Activated CD4-positive, alpha-beta T cell treated with anti-CD3 and anti-CD28 coated beads for 36 hours (primary cell): ENCODE measurements around the gene NFE2L1. TPM values are rescaled to one million over a fixed set of nuclear protein-coding genes. Genes with fewer than 3 reads are reported as not detected.

Experiments used
- ATAC-seq: fragments of 200-7000 bp; cut with Tn5 transposase; one replicate; pipeline ENCODE4 v1.10.0; 2021; ENCODE audit warnings: mild to moderate bottlenecking, moderate library complexity
- CTCF ChIA-PET: fragments of 350-600 bp; sonication (Branson Sonifier 250); formaldehyde crosslinking; loops from one replicate; lab custom pipeline; 2021; ENCODE audit warnings: antibody characterized with exemption; lab: Charles Lee
- POLR2A ChIA-PET: fragments of 350-600 bp; sonication (Branson Sonifier 250); formaldehyde crosslinking; loops from one replicate; lab custom pipeline; 2021; ENCODE audit warnings: antibody characterized with exemption, inconsistent platforms; lab: Charles Lee
- DNase-seq: peaks from one replicate; pipeline ENCODE4 v3.0.0-alpha.2; 2020
- H3K27ac Mint-ChIP-seq: one replicate; pipeline ENCODE4 v1.8.0; 2021; ENCODE audit warnings: mixed read lengths
- H3K27me3 Mint-ChIP-seq: one replicate; pipeline ENCODE4 v1.8.0; 2021; ENCODE audit warnings: mixed read lengths
- H3K36me3 Mint-ChIP-seq: one replicate; pipeline ENCODE4 v1.8.0; 2021; ENCODE audit warnings: low read depth, mixed read lengths
- H3K4me1 Mint-ChIP-seq: one replicate; pipeline ENCODE4 v1.8.0; 2021; ENCODE audit warnings: mixed read lengths
- H3K4me3 Mint-ChIP-seq: one replicate; pipeline ENCODE4 v1.8.0; 2021; ENCODE audit warnings: mild to moderate bottlenecking, moderate library complexity, mixed read lengths
- H3K9me3 Mint-ChIP-seq: one replicate; pipeline ENCODE4 v1.8.0; 2021; ENCODE audit warnings: low read depth, mixed read lengths
- intact Hi-C, 2 experiments: fragments of 100-400 bp; cut with DNase I in 1 of 2; cut with micrococcal nuclease in 1 of 2; formaldehyde crosslinking; loops; one replicate each; pipeline versions ENCODE4 v1.14.2 to v1.15.1; 2022 to 2024; cut with DNase I, micrococcal nuclease
- total RNA-seq, 2 experiments: library from RNA; stranded (reverse); gene quantifications; one replicate each; pipeline ENCODE4 v1.2.3, GENCODE V29; 2021

The NFE2L1 gene
- total RNA-seq, 2 experiments from 2014 or later, result 100 to 127 TPM

DNA sequence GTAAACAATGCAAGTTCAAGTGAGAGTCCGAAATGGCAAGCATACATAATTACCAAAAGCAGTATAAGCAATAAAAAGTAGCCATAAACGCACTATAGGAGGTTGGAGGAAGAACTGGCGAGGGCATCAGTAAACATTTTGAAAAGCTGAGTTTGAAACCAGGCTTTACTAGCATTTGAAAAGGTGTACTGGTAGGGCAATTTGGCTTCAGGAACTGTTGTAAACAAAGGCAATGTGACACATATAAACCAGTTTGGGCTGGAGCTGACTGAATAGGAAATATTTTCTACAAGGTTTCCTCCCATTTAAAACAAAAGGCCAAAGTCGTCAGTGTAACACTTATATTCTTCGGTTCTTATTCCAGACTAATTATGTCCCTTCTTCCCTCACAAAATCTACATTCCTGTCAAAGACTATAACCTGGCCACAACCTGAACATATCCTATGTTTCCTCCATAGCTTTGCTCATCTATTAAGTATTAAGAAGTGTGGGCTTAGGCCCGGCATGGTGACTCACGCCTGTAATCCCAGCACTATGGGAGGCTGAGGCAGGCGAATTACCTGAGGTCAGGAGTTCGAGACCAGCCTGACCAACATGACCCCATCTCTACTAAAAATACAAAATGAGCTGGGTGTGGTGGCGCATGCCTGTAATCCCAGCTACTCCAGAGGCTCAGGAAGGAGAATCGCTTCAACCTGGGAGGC, 45.3 kb downstream of the NFE2L1 start:
- no peak for ATAC-seq
- ChIA-PET CTCF (interaction anchor here (0.5 to 1.0 kb wide), 2 partner anchors 166 to 328 kb away, joined by 3 read pairs; no protein-coding TSS in a partner anchor), POLR2A (no interaction called here)
- no peak for DNase-seq
- no peaks in the 10 kb centered on the region for H3K27me3 Mint-ChIP-seq
- peaks cover 7% of the 10 kb centered on the region for H3K36me3 Mint-ChIP-seq
- no peak overlapping the region for H3K4me3 Mint-ChIP-seq
- H3K9me3 Mint-ChIP-seq, result no peaks in the 10 kb centered on the region
- H3K27ac Mint-ChIP-seq, result no peak overlapping the region
- H3K4me1 Mint-ChIP-seq, result peaks cover 15% of the 10 kb centered on the region
- intact Hi-C loops, result no loop called here

DNA sequence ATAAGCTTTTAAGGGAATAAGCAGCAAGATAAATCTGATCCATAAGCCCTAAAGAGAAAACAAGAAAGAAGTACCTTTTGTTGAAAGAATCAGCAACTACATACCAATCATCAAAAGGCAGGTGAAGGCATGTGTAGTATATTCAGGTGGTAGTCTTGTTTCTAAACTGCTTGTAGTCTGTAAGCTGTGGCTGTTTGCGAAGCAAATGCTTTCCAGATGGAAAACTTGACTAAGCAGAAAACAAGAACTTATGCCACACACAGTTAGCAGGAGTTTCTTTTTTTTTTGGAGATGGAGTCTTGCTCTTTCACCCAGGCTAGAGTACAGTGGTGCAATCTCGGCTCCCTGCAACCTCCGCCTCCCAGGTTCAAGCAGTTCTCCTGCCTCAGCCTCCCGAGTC, 47.5 kb downstream of the NFE2L1 start:
- DNase-seq (no peak), ATAC-seq (no peak)
- Mint-ChIP-seq H3K27me3 (no peaks in the 10 kb centered on the region), H3K4me1 (peaks cover 29% of the 10 kb centered on the region), H3K9me3 (no peaks in the 10 kb centered on the region), H3K4me3 (no peak overlapping the region), H3K27ac (no peak overlapping the region), H3K36me3 (peaks cover 9% of the 10 kb centered on the region)
- POLR2A ChIA-PET, result no interaction called here
- intact Hi-C loops, result no loop called here
- CTCF ChIA-PET, result interaction anchor here (0.6 to 1.5 kb wide), 7 partner anchors 11 to 255 kb away, joined by 3 to 6 read pairs (median 4); partner anchors contain the start of genes SCRN2 and SNX11

GRCh38 chr17:48100160-48100559, 52.0 kb downstream of the NFE2L1 start:
- intact Hi-C loops, result loop anchor here in 1 of 2 experiments (2.0 to 10.0 kb wide), 5 partner anchors 129 to 605 kb away; partner anchors contain the start of gene CDK5RAP3
- peaks cover 5% of the 10 kb centered on the region for H3K36me3 Mint-ChIP-seq
- no peak for DNase-seq
- peak overlapping the region; percentile 76 for H3K27ac Mint-ChIP-seq
- ChIA-PET POLR2A (interaction anchor here (1.0 to 1.1 kb wide), 2 partner anchors 53 to 75 kb away, joined by 3 to 4 read pairs; no protein-coding TSS in a partner anchor), CTCF (interaction anchor here (0.9 to 1.9 kb wide), 4 partner anchors 8 to 42 kb away, joined by 3 to 5 read pairs (median 4); no protein-coding TSS in a partner anchor)
- H3K27me3 Mint-ChIP-seq, result no peaks in the 10 kb centered on the region
- H3K4me3 Mint-ChIP-seq, result peak overlapping the region; percentile 99
- ATAC-seq, result no peak
- H3K9me3 Mint-ChIP-seq, result peaks cover 4% of the 10 kb centered on the region
- peaks cover 49% of the 10 kb centered on the region for H3K4me1 Mint-ChIP-seq

- Mint-ChIP-seq H3K4me1 (peaks cover 47% of the 10 kb centered on the region), H3K9me3 (peaks cover 4% of the 10 kb centered on the region), H3K36me3 (peaks cover 2% of the 10 kb centered on the region), H3K27me3 (no peaks in the 10 kb centered on the region), H3K4me3 (peak overlapping the region; percentile 99), H3K27ac (peak overlapping the region; percentile 76)
- ChIA-PET CTCF (interaction anchor here (0.9 to 1.9 kb wide), 5 partner anchors 14 to 75 kb away, joined by 3 to 4 read pairs (median 4); no protein-coding TSS in a partner anchor), POLR2A (interaction anchor here (1.0 to 1.1 kb wide), 2 partner anchors 53 to 75 kb away, joined by 3 to 4 read pairs; no protein-coding TSS in a partner anchor)
- no peak for ATAC-seq
- intact Hi-C loops, result loop anchor here (1.0 to 10.0 kb wide), 10 partner anchors 52 to 792 kb away; partner anchors contain the start of genes NFE2L1 (in 2 of the 2), ATP5MC1 (in 1 of the 2), CDK5RAP3 (in 1 of the 2) and PNPO (in 1 of the 2)
- DNase-seq, result no peak
These were observed 52.4 kb downstream of the NFE2L1 start for GRCh38 chr17:48100591-48101011.

GRCh38 chr17:48101012-48101720, 53.0 kb downstream of the NFE2L1 start, which contains the start of gene CBX1:
TSS of gene CBX1 (minus strand) at chr17:48101478. CDS start at chr17:48077004, 24,474 bp downstream.
- peak; percentile 97 for DNase-seq
- Mint-ChIP-seq H3K36me3 (peaks cover 2% of the 10 kb centered on the region), H3K9me3 (peaks cover 4% of the 10 kb centered on the region), H3K4me3 (peak within 1 kb of the TSS; percentile 99), H3K4me1 (peaks cover 41% of the 10 kb centered on the region), H3K27me3 (no peaks in the 10 kb centered on the region), H3K27ac (peak within 1 kb of the TSS; percentile 83)
- ChIA-PET CTCF (interaction anchor here (0.6 to 1.9 kb wide), 6 partner anchors 14 to 494 kb away, joined by 3 to 4 read pairs (median 3); partner anchors contain the start of gene NFE2L1), POLR2A (interaction anchor here (1.0 to 1.1 kb wide), 2 partner anchors 54 to 76 kb away, joined by 3 to 4 read pairs; no protein-coding TSS in a partner anchor)
- ATAC-seq, result peak; percentile 95
- intact Hi-C loops, result loop anchor here (1.0 to 10.0 kb wide), 10 partner anchors 53 to 791 kb away; partner anchors contain the start of genes NFE2L1 (in 2 of the 2), ATP5MC1 (in 1 of the 2), CDK5RAP3 (in 1 of the 2) and PNPO (in 1 of the 2)

DNA sequence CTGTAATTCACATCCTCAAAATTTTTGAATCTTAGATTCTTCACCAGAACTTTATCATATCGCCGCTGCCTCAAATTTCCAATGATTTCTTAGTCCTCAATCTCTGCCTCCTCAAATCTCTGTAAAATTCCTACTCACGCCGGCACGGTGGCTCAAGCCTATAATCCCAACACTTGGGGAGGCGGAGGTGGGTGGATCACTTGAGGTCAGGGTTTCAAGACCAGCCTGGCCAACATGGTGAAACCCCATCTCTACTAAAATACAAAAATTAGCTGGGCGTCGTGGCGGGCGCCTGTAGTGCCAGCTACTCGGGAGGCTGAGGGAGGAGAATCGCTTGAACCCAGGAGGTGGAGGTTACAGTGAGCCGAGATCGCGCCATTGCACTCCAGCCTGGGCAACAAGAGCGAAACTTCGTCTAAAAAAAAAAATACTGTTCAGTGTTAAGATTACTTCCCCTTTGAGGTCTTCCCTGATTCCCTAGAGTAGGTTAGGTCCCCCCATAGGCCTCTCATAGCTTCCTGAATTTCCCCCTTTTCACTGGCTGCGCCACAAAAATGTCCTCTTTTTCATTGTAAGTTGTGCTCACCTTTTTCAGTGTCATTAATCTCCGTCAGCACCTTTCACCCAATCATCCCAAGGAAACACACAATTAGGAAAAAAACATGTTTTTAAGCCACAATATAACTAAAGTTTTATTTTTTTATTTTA, 54.0 kb downstream of the NFE2L1 start:
- CTCF ChIA-PET, result interaction anchor here (0.6 kb wide), 1 partner anchor 733 kb away, joined by 3 read pairs; no protein-coding TSS in a partner anchor
- Mint-ChIP-seq H3K36me3 (peaks cover 2% of the 10 kb centered on the region), H3K4me1 (peaks cover 48% of the 10 kb centered on the region), H3K9me3 (peaks cover 4% of the 10 kb centered on the region), H3K27me3 (no peaks in the 10 kb centered on the region), H3K4me3 (peak overlapping the region; percentile 99), H3K27ac (peak overlapping the region; percentile 83)
- no peak for ATAC-seq
- intact Hi-C loops, result loop anchor here in 1 of 2 experiments (5.0 to 10.0 kb wide), 4 partner anchors 325 to 607 kb away; no protein-coding TSS in a partner anchor
- no peak for DNase-seq
- POLR2A ChIA-PET, result no interaction called here

GRCh38 chr17:48102798-48103715, 54.9 kb downstream of the NFE2L1 start:
- DNase-seq, result peak; percentile 59
- Mint-ChIP-seq H3K27me3 (no peaks in the 10 kb centered on the region), H3K4me1 (peaks cover 47% of the 10 kb centered on the region), H3K36me3 (peaks cover 4% of the 10 kb centered on the region), H3K9me3 (peaks cover 4% of the 10 kb centered on the region), H3K4me3 (peak overlapping the region; percentile 40), H3K27ac (no peak overlapping the region)
- ATAC-seq, result no peak
- ChIA-PET CTCF (interaction anchor here (0.6 to 1.4 kb wide), 4 partner anchors 78 to 1717 kb away, joined by 3 to 5 read pairs (median 3); no protein-coding TSS in a partner anchor), POLR2A (no interaction called here)
- intact Hi-C loops, result loop anchor here in 1 of 2 experiments (5.0 to 10.0 kb wide), 4 partner anchors 324 to 608 kb away; no protein-coding TSS in a partner anchor

DNA sequence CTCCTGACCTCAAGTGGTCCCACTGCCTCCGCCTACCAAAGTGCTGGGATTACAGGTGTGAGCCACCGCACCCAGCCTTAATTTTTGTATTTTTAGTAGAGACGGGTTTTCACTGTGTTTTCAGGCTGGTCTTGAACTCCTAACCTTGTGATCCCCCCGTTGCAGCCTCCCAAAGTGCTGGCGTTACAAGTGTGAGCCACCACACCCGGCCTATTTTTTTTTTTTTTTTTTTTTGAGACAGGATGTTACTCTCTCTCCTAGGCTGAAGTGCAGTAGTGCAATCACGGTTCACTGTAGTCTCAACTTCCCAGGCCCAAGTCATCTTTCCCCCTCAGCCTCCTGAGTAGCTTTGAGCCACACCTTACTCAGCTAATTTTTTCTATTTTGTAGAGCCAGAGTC, 56.3 kb downstream of the NFE2L1 start:
- DNase-seq (no peak), ATAC-seq (no peak)
- Mint-ChIP-seq H3K4me3 (no peak overlapping the region), H3K36me3 (peaks cover 4% of the 10 kb centered on the region), H3K27me3 (no peaks in the 10 kb centered on the region), H3K9me3 (peaks cover 4% of the 10 kb centered on the region), H3K27ac (no peak overlapping the region), H3K4me1 (peaks cover 53% of the 10 kb centered on the region)
- CTCF ChIA-PET, result interaction anchor here (0.7 kb wide), 1 partner anchor 383 kb away, joined by 3 read pairs; no protein-coding TSS in a partner anchor
- intact Hi-C loops, result loop anchor here in 1 of 2 experiments (5.0 to 10.0 kb wide), 4 partner anchors 323 to 610 kb away; no protein-coding TSS in a partner anchor
- POLR2A ChIA-PET, result no interaction called here

DNA sequence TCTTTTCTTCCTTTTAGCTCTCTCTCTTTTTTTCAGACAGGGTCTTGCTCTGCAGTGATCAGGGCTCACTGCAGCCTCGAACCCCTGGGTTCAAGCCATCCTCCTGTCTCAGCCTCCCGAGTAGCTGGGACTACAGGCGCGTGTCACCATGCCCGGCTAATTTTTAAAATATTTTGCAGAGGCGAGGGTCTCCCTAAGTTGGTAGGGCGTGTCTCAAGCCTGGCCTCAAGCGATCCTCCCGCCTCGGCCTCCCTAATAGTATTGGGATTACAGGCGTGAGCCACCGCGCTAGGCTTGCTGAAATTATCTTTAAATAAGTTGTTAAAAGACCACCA, 58.6 kb downstream of the NFE2L1 start:
- POLR2A ChIA-PET, result interaction anchor here (0.6 kb wide), 2 partner anchors 386 to 778 kb away, joined by 3 read pairs; no protein-coding TSS in a partner anchor
- no peaks in the 10 kb centered on the region for H3K27me3 Mint-ChIP-seq
- H3K4me1 Mint-ChIP-seq, result peaks cover 59% of the 10 kb centered on the region
- DNase-seq (no peak), ATAC-seq (no peak)
- peak overlapping the region; percentile 97 for H3K4me3 Mint-ChIP-seq
- H3K27ac Mint-ChIP-seq, result no peak overlapping the region
- intact Hi-C loops, result loop anchor here (1.0 to 10.0 kb wide), 9 partner anchors 58 to 802 kb away; partner anchors contain the start of genes NFE2L1 (in 2 of the 2), CALCOCO2 (in 1 of the 2), KPNB1 (in 1 of the 2) and SCRN2 (in 1 of the 2)
- CTCF ChIA-PET, result interaction anchor here (0.7 to 2.4 kb wide), 6 partner anchors 9 to 182 kb away, joined by 3 to 11 read pairs (median 5); partner anchors contain the start of gene NFE2L1
- H3K36me3 Mint-ChIP-seq, result peaks cover 5% of the 10 kb centered on the region
- H3K9me3 Mint-ChIP-seq, result peaks cover 4% of the 10 kb centered on the region
